RWPE2 (cell line): ENCODE measurements around the gene EMD.

ENCODE experiments used
- ATAC-seq: fragments of 200-7000 bp; cut with Tn5 transposase; 3 replicates; pipeline ENCODE4 v1.9.1; 2021; ENCODE audit warnings: low read depth
- DNase-seq: peaks from one replicate; pipeline ENCODE4 v3.0.0-alpha.2; 2020; ENCODE audit warnings: low spot score
- H3K27ac ChIP-seq: fragments of 450-650 bp; 2 replicates; pipeline ENCODE4 v1.5.1; 2017; ENCODE audit warnings: mild to moderate bottlenecking; ENCODE audit not compliant: poor library complexity, severe bottlenecking
- H3K27me3 ChIP-seq: fragments of 250-450 bp; sonication (Bioruptor Pico); 2 replicates; pipeline ENCODE4 v1.5.1; 2021; ENCODE audit warnings: mild to moderate bottlenecking, moderate library complexity; ENCODE audit not compliant: insufficient read depth, poor library complexity, severe bottlenecking
- H3K36me3 ChIP-seq: fragments of 250-450 bp; sonication (Bioruptor Pico); 2 replicates; pipeline ENCODE4 v1.5.1; 2020; ENCODE audit warnings: low read depth, mild to moderate bottlenecking, moderate library complexity
- H3K4me1 ChIP-seq: fragments of 250-450 bp; sonication (Bioruptor Pico); 2 replicates; pipeline ENCODE4 v1.5.1; 2021; ENCODE audit warnings: mild to moderate bottlenecking, moderate library complexity; ENCODE audit not compliant: insufficient read depth, poor library complexity, severe bottlenecking
- H3K4me3 ChIP-seq: fragments of 250-450 bp; sonication (Bioruptor Pico); 2 replicates; pipeline ENCODE4 v1.5.1; 2021; ENCODE audit warnings: mild to moderate bottlenecking, moderate library complexity; ENCODE audit not compliant: severe bottlenecking
- H3K9me3 ChIP-seq: fragments of 250-450 bp; sonication (Bioruptor Pico); 2 replicates; pipeline ENCODE4 v1.5.1; 2021; ENCODE audit warnings: mild to moderate bottlenecking, moderate library complexity; ENCODE audit not compliant: severe bottlenecking
- CTCF ChIP-seq: fragments of 450-650 bp; IDR thresholded peaks from one replicate; pipeline ENCODE4 v1.5.1; 2017; ENCODE audit warnings: mild to moderate bottlenecking, moderate library complexity; ENCODE audit not compliant: poor library complexity, severe bottlenecking

The EMD gene

GRCh38 chrX:154411981-154412340, 32.9 kb downstream of the EMD start:
- Histone ChIP-seq H3K27ac (peak overlapping the region; percentile 88), H3K36me3 (0 out of 2 replicates have a peak, but pooled peaks cover 12% of the 10 kb centered on the region)

GRCh38 chrX:154412468-154412867, 33.4 kb downstream of the EMD start:
- H3K27me3 ChIP-seq, result no peaks in the 10 kb centered on the region
- no peak for TF ChIP-seq CTCF
- 0 out of 3 replicates have a peak, but pooled peaks have one; percentile 1 for ATAC-seq
- H3K27ac ChIP-seq, result peak overlapping the region; percentile 88
- no peak for DNase-seq
- H3K9me3 ChIP-seq, result no peaks in the 10 kb centered on the region
- H3K4me3 ChIP-seq, result peak overlapping the region; percentile 91
- H3K4me1 ChIP-seq, result peaks cover 3% of the 10 kb centered on the region
- H3K36me3 ChIP-seq, result 0 out of 2 replicates have a peak, but pooled peaks cover 12% of the 10 kb centered on the region

More at GRCh38 chrX:154411981-154412340, 32.9 kb downstream of the EMD start:
- Histone ChIP-seq H3K4me3 (peak overlapping the region; percentile 91), H3K27me3 (no peaks in the 10 kb centered on the region), H3K4me1 (peaks cover 3% of the 10 kb centered on the region), H3K9me3 (no peaks in the 10 kb centered on the region)
- DNase-seq (no peak), ATAC-seq (peak; percentile 49)
- TF ChIP-seq CTCF, result no peak

GRCh38 chrX:154413142-154413541, 34.0 kb downstream of the EMD start:
- DNase-seq (no peak), ATAC-seq (no peak)
- Histone ChIP-seq H3K27me3 (no peaks in the 10 kb centered on the region), H3K27ac (peak overlapping the region; percentile 88), H3K36me3 (0 out of 2 replicates have a peak, but pooled peaks cover 12% of the 10 kb centered on the region), H3K9me3 (no peaks in the 10 kb centered on the region), H3K4me3 (no peak overlapping the region), H3K4me1 (peaks cover 3% of the 10 kb centered on the region)
- no peak for TF ChIP-seq CTCF

GRCh38 chrX:154417157-154417556, 38.1 kb downstream of the EMD start:
- Histone ChIP-seq H3K27me3 (no peaks in the 10 kb centered on the region), H3K4me3 (no peak overlapping the region), H3K4me1 (no peaks in the 10 kb centered on the region), H3K9me3 (no peaks in the 10 kb centered on the region), H3K36me3 (0 out of 2 replicates have a peak, but pooled peaks cover 12% of the 10 kb centered on the region), H3K27ac (no peak overlapping the region)
- DNase-seq (no peak), ATAC-seq (no peak)
- TF ChIP-seq CTCF, result no peak

GRCh38 chrX:154419189-154419588, 40.1 kb downstream of the EMD start:
- H3K9me3 ChIP-seq, result no peaks in the 10 kb centered on the region
- no peak for DNase-seq
- no peaks in the 10 kb centered on the region for H3K27me3 ChIP-seq
- no peak overlapping the region for H3K4me3 ChIP-seq
- no peaks in the 10 kb centered on the region for H3K4me1 ChIP-seq
- TF ChIP-seq CTCF, result no peak
- no peak for ATAC-seq
- 0 out of 2 replicates have a peak, but pooled peaks cover under 1% of the 10 kb centered on the region for H3K36me3 ChIP-seq
- no peak overlapping the region for H3K27ac ChIP-seq
